Right ventricle myocardium superior (tissue), 1 donor: ENCODE results near the gene ATP8B4. TPM values are rescaled to one million over a fixed set of nuclear protein-coding genes. Genes with fewer than 3 reads are reported as not detected.

Experiments
- ATAC-seq: fragments of 200-7000 bp; cut with Tn5 transposase; one replicate; pipeline ENCODE4 v1.9.1; 2020; ENCODE audit warnings: mild to moderate bottlenecking; ENCODE audit not compliant: poor library complexity
- DNase-seq: peaks from one replicate; pipeline ENCODE4 v3.0.0-alpha.2; 2020
- intact Hi-C: fragments of 100-400 bp; cut with DNase I; formaldehyde crosslinking; loops from one replicate; pipeline ENCODE4 v1.11.2; 2022
- total RNA-seq: library from RNA; stranded (reverse); fragmentation: NEBNext Ultra II Directional; extraction: Animal tissue kit (Norgen Biotek cat#: 25700); gene quantifications from one replicate; pipeline ENCODE4 v1.2.1, GENCODE V29; 2021
- donor health status: DM: no; HTN: yes; CAD: no; lungs with severe emphysema.

ATP8B4 gene
- total RNA-seq, 1 donor from 2014 or later: 3.6 TPM

DNA sequence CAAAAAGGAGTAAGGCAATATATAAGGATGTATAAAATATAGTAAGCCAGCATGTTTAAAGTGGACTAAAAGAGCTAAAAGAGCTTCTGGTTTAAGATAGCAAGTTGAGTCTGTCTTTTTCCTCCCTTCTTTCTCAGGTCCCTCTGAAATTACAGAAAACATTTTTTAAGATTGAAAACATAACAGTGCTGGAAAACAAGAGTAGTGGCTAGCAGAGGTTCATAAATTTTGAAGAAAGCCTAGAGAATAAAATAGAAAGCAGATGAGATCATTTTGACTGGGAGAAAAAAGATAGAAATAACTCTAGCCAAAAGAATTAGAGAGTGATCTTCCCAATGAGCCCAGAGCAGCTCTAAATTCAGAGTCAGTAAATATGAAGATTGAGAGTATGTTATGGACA, 41.9 kb downstream of the ATP8B4 start:
- DNase-seq: no peak
- intact Hi-C loops: no loop called here
- ATAC-seq: no peak

DNA sequence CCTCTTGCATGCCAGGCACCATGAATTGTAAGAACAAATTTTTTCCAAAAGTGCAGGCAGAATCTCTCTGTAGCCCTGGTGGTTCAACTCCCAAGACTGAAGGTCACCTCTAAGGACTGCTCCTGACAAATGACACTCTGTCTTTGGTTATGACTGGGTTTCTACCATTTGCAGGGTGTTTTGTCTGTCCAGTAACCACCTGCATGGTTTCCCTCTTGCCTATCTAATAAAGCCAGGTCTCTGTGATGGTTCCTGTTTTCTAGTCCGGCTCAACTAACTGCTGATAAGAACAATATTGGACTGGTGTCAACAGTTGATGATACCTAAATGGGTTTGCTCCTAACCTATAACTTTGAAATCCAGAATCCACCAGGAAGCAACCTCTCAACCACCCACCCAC, 43.7 kb downstream of the ATP8B4 start:
- intact Hi-C loops: no loop called here
- ATAC-seq: no peak
- DNase-seq: no peak

DNA sequence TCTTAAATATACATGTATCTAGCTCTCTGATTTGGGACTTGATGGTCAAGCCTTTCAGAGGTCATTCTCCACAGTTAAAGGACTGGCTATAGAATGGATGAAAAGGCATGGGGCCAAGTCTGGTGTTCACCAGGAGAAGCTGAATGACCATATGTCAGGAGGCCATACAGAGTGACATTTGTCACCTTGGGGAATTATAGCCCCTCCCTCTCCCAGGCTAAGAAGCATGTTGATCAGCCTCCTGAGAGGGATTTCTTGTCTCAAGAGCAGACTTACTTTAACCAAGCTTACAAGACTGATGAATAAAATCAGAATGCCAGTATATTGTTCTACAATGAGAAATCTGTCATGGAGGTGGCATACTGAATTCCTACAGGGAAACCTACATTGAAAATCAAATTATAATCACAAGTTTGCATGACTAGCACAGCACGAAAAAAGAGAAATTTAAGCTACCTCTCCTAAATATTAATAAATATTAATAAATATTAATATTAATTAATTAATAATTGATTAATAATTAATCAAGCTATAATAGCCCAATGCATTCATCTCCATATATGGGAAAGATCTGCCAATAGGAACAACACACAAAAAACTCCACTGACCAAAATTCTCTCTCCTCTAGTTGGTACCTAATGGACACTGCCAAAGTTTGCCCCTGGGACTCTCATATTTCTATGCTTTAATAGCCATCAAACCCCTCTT, 47.3 kb downstream of the ATP8B4 start:
- DNase-seq (no peak), ATAC-seq (no peak)
- intact Hi-C loops: no loop called here

DNA sequence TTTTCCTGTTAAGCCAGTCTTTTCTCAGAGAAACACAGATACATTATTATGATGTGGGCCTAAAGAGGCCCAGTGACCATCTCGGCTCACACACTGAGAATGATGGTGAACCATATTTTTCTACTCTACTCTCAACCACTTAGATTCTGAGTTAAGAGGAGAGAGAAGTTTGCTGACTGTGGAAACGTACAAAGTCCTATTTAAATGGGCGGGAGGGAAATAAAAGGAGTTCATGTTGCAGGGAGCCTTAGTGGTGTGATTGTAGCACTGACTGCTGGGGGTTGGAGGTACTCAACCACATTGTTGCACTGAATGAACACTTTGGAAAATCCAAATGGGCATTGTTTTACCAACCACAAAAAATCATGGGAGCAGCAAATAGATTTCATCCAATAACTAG, 51.0 kb downstream of the ATP8B4 start:
- ATAC-seq: no peak
- DNase-seq: no peak
- intact Hi-C loops: no loop called here

DNA sequence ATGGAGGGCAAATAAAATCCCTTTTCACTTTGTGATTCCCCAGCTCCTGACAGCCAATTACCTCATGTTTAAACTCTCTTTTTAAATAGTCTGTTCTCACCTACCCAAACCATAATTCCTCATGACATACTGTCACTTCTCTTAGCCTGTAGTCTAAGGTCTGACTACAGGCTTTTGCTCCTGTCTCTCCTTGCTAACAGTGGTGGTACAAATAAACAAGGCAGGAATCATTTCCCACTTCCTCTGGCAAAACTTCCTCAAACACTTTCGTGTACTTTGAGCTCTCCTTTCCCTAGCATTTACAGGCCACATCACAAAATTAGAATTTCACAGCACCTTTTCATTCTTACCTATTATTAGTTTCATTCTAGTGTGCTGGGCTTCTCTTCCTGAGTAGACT, 51.8 kb downstream of the ATP8B4 start:
- ATAC-seq: no peak
- DNase-seq: no peak
- intact Hi-C loops: no loop called here

DNA sequence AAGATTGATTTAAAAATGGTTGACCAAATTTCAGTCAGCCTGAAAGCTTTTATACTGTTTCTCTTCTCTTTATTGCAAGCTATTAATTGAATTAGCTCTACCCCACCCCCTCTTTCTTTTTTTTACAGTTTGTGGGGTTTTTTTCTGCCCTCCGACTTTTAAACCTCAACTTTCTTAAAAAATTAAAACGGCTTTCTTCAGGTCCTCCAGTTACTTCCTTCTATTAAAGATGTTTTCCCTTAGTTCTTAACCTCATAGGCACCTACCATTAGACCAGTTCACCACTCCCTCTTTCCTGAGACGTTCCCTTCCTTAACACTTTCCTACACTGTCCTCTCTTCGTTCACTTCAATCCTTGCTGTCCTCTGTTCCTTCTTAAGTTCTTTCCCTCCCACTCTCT, 52.4 kb downstream of the ATP8B4 start:
- intact Hi-C loops: no loop called here
- no peak for DNase-seq
- ATAC-seq: no peak

DNA sequence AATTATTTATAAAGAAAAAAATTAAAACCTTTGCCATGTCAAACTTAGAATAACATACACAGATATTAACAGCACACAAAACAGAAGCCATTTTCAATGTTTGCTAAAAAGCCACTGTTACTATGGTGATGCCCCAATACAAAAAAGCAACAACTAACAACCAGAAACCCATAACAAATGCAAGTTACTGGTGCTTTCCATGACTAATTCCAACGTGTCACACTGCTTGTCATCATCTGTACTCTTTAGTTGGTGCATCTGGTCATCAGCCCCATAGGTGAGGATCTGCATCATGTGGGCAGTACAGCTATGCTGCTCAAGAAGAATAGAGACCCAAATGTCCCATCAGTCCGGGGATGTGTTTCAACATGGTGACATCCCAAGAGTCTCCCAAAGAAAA, 52.8 kb downstream of the ATP8B4 start:
- no peak for ATAC-seq
- intact Hi-C loops: no loop called here
- no peak for DNase-seq

DNA sequence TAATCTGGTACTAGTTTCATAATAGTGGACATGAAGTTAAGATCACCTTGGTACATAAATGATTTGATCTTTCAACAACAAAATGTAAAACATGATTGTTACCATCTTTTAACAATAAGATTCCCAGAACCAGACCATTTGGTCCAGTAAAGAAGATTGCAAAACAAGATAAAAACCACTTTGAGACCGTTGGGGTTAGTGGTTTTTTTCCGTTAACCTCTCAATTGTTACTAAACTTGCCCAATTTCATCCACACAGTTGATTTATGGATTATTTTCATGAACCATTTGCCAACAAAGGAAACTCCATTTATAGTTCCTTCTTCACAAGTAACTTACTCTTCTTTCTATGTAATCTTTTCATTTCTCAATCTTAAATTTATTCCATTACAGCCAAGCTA, 53.8 kb downstream of the ATP8B4 start:
- intact Hi-C loops: no loop called here
- no peak for ATAC-seq
- no peak for DNase-seq

DNA sequence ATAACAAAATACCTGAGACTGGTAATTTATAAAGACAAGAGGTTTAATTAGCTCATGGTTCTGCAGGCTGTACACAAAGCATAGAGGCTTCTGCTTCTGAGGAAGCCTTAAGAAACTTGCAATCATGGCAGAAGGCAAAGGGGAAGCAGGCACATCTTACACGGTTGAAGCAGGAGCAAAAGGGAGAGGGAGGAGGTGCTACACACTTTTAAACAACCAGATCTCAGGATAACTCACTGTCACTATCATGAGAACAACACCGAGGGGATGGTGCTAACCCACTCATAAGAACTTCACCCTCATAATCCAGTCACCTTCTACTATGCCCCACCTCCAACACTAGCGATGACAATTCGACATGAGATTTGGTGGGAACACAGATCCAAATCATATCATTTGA, 54.4 kb downstream of the ATP8B4 start:
- no peak for DNase-seq
- ATAC-seq: no peak
- intact Hi-C loops: no loop called here

DNA sequence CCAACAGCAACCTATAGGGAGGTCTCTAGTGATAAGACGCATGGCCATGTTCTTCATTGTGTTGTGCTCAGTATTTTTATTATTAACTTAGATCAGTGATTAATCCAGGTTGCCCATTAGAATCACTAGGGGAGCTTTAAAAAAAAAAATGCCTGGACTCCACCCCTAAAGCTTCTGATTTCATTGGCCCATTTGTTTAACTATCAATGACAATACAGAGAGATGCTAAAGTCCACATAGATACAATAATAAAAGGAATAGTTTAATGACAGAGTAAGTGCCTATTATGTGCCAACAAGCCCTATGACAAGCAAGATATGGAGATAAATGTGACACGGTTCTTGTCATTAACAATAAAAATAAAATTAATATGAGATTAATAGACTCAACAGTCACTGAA, 55.8 kb downstream of the ATP8B4 start:
- ATAC-seq (no peak), DNase-seq (no peak)
- intact Hi-C loops: no loop called here

DNA sequence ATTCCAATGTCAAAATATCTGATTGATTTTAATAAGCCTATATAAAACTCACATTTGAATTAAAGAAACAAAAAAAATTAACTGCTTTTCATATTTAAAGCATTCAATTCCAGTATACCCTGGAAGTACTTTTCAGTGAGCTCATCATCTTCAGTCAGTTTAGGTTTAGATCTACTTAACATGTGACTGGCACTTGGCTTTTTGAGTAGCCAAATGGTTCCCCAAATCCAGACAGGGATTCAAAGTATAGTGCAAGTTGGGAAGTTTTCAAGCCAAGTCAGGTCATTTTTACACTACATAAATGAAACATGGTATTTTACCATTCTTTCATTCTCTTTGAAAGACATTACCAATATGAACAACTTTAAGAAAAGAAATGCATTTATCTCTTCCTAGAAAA, 57.5 kb downstream of the ATP8B4 start:
- DNase-seq: no peak
- intact Hi-C loops: no loop called here
- no peak for ATAC-seq

DNA sequence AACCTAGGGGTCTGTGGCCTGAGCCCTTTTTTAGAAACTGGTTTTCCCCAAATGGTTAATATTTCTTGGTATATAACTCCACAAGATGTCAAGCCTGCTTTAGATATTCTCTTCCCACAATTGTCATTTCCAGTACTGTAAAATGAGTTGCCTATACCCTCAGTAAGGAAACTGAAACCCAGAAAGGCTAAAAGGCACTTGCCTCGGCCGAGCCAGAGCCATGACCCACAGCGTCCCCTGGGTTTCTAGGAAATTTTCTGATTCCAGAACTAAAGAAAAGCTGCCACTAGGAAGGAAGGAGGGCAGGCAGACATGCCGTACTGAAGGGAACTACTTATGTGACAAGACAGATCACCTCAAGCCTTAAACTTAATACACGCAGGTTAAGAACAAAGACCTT, 59.1 kb downstream of the ATP8B4 start:
- ATAC-seq: no peak
- intact Hi-C loops: loop anchor here (10.0 kb wide), 1 partner anchor 185 kb away; no protein-coding TSS in a partner anchor
- peak; percentile 51 for DNase-seq

DNA sequence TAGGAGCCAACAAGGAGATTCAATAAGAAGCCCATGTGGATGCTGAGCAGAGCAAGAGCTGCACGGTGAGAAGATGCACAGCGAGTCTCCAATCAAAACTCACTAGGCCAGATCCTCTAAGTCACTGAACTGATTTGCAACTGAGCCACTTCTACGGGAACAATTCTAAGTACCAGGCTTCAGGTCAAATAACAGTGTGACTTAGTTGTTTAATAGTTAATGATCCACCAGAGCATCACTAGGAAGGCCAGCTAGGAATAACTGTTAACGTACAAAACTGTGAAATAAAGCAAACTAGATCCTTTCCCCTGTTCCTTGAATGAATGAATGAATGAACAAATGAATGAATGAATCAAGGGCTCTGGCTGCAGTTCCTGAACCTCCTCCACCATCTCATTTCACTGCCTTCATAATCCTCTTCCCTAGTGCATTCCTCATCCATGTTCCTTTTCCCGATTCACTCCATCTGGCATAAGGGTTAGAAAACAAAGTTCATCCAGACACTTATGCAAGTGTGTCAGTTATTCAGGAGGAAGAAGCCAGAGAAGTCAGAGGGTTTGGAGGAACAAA, 59.7 kb downstream of the ATP8B4 start:
- ATAC-seq (peak; percentile 9), DNase-seq (no peak)
- intact Hi-C loops: loop anchor here (10.0 kb wide), 1 partner anchor 184 kb away; no protein-coding TSS in a partner anchor

DNA sequence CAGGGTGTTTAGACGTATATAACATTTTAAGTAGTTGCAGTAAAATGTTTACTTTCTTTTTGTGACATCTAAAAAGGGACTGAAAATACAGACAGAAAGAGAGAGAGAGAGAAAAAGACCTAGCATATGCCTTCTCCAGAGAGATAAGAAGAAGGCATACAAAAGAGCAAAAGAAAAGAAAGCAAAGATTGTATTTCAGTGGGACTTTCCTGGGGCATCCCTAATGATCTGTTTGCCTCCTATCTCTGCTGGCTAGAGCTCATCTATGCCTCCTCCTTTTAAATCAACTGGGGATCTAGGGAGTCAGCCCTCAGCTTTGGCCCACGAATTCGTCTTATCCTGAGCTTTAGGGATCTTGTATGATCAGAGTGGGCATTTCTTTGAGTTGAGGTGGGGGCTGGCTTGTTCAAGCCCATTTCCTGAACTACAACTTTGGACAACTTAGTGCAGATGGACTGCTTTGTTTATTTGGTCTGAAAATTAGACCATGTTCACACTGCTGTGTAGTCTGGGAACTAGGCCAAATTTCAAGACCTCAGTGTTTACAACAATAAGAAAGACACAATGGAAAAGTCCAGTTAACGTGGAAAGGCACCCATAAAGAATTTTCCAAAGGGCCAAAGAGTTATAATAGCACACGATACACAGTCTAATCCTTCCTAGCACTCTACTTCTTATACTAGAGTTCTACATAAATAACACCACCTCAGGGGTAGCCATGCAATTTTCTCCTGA, 61.0 kb downstream of the ATP8B4 start:
- intact Hi-C loops: loop anchor here (10.0 kb wide), 1 partner anchor 183 kb away; no protein-coding TSS in a partner anchor
- no peak for DNase-seq
- no peak for ATAC-seq

DNA sequence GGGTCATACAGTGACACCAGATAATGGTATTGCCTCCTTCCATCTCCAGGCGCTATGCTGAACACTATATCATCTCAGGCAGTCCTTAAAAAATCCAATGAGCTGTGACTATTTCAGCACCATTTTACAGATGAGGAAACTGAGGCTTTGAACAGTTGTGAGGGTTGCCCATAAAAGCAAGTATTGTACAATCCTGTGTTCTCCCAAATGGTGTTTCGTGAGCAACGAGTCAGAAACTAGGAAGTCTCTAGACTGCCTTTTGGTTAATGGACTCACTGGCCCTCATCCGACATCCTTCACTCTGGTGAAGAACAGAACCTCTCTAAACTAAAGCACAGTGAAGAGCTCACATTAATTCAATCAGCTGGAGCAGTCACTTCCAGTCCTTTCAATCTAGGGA, 61.8 kb downstream of the ATP8B4 start:
- no peak for ATAC-seq
- intact Hi-C loops: loop anchor here (10.0 kb wide), 1 partner anchor 182 kb away; no protein-coding TSS in a partner anchor
- no peak for DNase-seq

DNA sequence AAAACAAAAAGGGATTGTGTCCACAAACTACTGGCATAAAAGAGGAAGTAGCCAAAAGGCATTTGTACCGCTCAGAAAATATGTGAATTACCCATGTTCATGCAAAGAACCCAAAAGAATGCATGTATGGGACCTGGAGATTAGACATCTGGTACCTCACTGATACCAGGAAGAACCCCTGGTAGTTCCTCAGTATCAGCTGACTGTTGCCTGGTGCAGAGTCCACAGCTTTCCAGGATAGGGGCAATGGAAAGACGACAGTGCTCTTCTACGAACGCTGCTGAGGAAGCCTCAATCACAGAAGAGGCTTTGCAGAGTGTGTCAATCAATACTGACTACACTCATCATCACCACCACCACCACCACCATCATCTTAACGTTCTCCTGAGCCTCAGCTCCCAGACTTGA, 63.3 kb downstream of the ATP8B4 start:
- ATAC-seq: no peak
- intact Hi-C loops: loop anchor here (10.0 kb wide), 1 partner anchor 181 kb away; no protein-coding TSS in a partner anchor

DNA sequence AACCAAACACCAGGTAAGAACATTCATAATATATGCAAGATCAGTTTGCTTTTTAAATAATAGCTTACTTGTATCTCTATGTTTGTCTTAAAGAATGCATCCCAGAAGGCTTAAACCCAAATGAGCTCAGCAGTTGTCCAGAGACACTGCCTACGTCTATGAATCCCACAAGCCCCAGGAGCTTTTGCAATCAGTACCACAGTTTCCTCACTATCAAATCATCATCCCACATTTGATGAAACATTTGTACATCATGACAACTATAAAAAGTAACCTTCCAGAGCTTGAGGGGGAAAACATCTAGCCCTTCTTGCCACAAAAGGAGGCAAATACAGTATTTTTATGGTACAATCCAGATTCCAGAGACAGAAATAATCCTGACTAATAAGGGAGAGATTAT, 63.7 kb downstream of the ATP8B4 start:
- DNase-seq (no peak), ATAC-seq (peak; percentile 77)
- intact Hi-C loops: loop anchor here (10.0 kb wide), 1 partner anchor 181 kb away; no protein-coding TSS in a partner anchor

More for the DNA sequence above, 63.3 kb downstream of the ATP8B4 start:
- DNase-seq: no peak

DNA sequence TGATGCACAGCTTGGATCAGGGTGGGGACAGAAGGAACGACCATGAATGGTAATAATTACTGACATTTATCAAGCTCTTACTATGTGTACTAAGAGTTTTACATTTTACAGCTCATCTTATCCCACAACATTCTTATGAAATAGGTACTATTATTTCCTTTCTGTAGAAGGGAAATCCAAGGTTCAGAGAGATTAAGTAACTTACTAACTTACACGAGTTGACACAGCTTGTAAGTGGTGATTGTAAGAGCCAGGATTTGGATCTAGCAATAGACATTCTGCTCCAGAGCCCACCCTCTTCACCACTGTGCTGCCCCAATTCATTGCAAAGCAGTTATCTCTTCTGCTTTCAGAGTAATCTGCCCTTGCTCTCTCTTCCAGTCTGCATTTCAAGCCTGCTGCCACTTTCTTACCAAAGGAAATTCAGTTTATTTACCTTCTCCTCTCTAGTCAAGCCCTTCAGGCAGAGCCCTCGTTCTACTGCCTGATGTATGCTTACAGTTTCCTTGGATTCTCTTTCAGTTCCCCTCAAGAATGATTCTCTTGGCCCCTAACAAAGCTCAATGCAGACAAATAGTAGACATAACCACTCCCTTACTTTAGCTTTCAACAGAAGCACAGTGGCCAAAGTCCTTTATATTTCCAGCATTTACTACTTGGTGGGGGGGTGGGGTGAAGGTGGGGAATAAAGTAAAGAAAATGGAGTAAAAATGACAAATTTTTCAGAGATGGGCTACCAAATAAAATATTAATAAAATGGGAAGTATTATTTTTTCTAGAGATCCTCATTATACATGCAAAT, 65.8 kb downstream of the ATP8B4 start:
- no peak for ATAC-seq
- no peak for DNase-seq
- intact Hi-C loops: loop anchor here (10.0 kb wide), 1 partner anchor 178 kb away; no protein-coding TSS in a partner anchor
